GM19043 (cell line): Measurements from ENCODE around the gene ATP6V0E2.

Experiments
- ATAC-seq: cut with Tn5 transposase; IDR thresholded peaks from one replicate; pipeline ENCODE4 v1.9.1; 2021; ENCODE audit warnings: low read depth; ENCODE audit not compliant: unreplicated experiment

The ATP6V0E2 gene

GRCh38 chr7:149860821-149861727 lies 12.7 kb upstream of the ATP6V0E2 start:
- ATAC-seq: no peak

GRCh38 chr7:149861728-149862045 lies 12.1 kb upstream of the ATP6V0E2 start:
- no peak for ATAC-seq

- no peak for ATAC-seq
Observed at GRCh38 chr7:149862156-149862555, 11.6 kb upstream of the ATP6V0E2 start.

- no peak for ATAC-seq
Observed at GRCh38 chr7:149863500-149863899, 10.3 kb upstream of the ATP6V0E2 start.

- no peak for ATAC-seq
Observed at GRCh38 chr7:149864023-149864422, 9.7 kb upstream of the ATP6V0E2 start.

- ATAC-seq: no peak
Observed at GRCh38 chr7:149864751-149865150, 9.0 kb upstream of the ATP6V0E2 start.

GRCh38 chr7:149865437-149865836 lies 8.3 kb upstream of the ATP6V0E2 start:
- ATAC-seq: peak; percentile 46

- no peak for ATAC-seq
Observed at GRCh38 chr7:149866139-149866778, 7.5 kb upstream of the ATP6V0E2 start.

- no peak for ATAC-seq
Observed at GRCh38 chr7:149866779-149867447, 6.9 kb upstream of the ATP6V0E2 start.

- ATAC-seq: no peak
Observed at GRCh38 chr7:149867762-149868622, 5.8 kb upstream of the ATP6V0E2 start.

GRCh38 chr7:149868623-149869290 lies 5.0 kb upstream of the ATP6V0E2 start:
- no peak for ATAC-seq

- ATAC-seq: no peak
Observed at GRCh38 chr7:149869291-149869650, 4.5 kb upstream of the ATP6V0E2 start.

GRCh38 chr7:149869867-149870266 lies 3.9 kb upstream of the ATP6V0E2 start:
- no peak for ATAC-seq

- ATAC-seq: no peak
Observed at GRCh38 chr7:149870274-149870673, 3.5 kb upstream of the ATP6V0E2 start.

- ATAC-seq: no peak
Observed at GRCh38 chr7:149870701-149871483, 2.9 kb upstream of the ATP6V0E2 start.

GRCh38 chr7:149871576-149871975 lies 2.2 kb upstream of the ATP6V0E2 start:
- ATAC-seq: no peak

GRCh38 chr7:149872419-149873073 lies 1.2 kb upstream of the ATP6V0E2 start:
- no peak for ATAC-seq

- peak; percentile 18 for ATAC-seq
Observed at GRCh38 chr7:149873970-149874643, 338 bp downstream of the ATP6V0E2 start.
